NK-92 (cell line): Measurements from ENCODE around the gene GABRA6.
"Not testable (repeated sequence)": the region's sequence is repeated elsewhere in the genome, so short reads cannot be mapped to it uniquely, and the experiment has no call there.

ENCODE experiments used
- DNase-seq: peaks from one replicate; lab custom pipeline; 2025; ENCODE audit not compliant: unreplicated experiment; lab: John Stamatoyannopoulos, UW

Gene GABRA6

GRCh38 chr5:161685461-161685860 is at the start of gene GABRA6:
GABRA6 (plus strand) TSS chr5:161685721; CDS start chr5:161685990, 269 bp downstream.
- DNase-seq: no peak

DNA sequence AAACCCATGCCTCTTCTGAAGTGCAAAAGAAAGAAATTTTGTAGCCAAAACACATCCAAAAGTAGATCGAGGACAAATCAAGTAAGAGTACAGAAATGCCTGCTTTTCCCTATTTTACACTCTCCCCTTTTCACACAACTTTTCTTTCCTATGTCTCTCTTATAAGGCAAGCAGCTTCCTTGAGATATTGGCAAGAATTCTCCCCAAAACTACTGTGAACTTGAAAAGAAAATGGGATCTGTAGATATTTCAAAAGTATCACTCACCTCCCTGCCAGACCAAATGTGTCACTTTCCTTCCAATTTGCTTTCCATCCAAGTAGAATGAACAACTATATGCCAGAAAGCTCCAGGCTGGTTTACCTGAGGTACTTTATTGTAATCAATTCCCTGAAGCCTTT is 47.9 kb upstream of the GABRA6 start:
- no peak for DNase-seq

- no peak for DNase-seq
Observed at GRCh38 chr5:161641444-161641843, 44.1 kb upstream of the GABRA6 start.

DNA sequence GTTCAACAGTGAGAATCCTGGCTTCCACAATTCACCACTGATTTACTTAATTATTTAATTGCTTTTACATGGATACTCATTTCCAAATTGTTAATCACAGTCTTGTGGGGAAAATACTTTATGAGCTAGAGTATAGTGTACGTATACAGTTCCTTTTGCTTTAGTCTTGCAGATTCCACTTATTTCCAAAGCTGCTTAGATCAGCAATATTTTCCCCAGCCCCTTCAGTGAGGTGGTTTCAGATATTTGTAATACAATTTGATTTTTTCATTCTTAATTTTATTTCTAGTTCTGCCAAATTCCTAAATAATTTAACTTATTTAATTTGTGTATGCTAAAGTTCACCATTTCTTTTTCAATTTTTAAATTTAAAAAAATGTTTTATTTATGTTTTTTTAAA is 40.3 kb upstream of the GABRA6 start:
- no peak for DNase-seq

- DNase-seq: not testable (repeated sequence)
Observed at GRCh38 chr5:161651926-161652325, 33.6 kb upstream of the GABRA6 start.

GRCh38 chr5:161660806-161661205 is 24.7 kb upstream of the GABRA6 start:
- no peak for DNase-seq

DNA sequence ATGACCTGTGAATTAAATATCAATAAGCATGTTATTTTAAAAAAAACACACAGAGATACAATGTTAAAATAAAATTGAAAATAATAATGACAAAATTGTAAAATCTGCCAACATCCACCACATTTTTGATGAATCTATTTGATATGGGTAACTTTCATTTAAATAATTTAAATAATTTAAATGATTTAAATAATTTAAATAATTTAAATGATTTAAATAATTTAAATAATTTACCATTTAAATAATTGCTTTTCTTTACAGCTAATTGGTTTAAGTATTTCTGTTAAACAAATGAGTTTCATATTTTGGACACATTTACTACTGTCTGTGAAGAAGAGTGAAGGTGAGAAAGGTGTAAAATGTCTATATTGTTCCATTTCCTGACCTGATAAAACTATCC is 22.1 kb upstream of the GABRA6 start:
- no peak for DNase-seq

DNA sequence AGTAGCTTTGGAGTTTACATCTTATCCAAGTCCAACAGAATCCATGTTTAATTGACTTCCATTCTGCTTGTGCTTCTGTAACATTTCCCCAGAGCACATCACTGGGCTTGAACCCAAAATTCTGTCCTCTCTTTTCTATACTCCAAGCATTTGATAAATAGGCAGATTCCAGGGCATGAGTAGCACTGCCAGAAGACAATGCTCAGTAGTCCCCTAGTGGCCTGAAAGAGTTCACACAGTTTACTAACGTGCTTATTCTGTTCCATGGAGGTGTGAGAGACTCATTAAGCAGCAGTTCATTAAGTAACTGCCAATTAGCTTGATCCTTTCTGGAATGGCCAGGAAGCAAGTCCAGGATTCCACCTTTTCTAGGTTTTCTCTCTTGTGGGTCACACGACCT is 9.4 kb upstream of the GABRA6 start:
- no peak for DNase-seq

- no peak for DNase-seq
Observed at GRCh38 chr5:161686149-161686548, 628 bp downstream of the GABRA6 start.

- DNase-seq: no peak
Observed at GRCh38 chr5:161686881-161687280, 1.4 kb downstream of the GABRA6 start.

DNA sequence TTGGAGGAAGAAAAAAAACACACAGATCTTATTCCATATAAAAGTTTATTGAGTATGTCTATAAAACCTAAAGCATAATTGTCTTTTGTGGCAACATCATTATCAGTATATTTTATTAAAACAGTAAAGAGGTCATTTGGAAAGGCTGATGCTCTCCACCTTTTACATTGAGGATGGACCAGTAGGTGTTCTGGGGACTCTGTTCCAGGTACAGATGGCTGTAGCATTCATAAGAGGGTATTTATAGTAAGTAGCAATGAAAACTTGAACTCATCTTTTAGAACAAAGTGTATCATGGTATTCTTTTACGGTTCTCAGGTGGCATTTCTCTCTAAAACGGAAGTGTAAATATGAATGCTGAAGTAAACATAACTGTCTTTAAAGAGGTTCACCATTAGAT is 1.8 kb downstream of the GABRA6 start:
- DNase-seq: no peak

- DNase-seq: no peak
Observed at GRCh38 chr5:161691911-161692310, 6.4 kb downstream of the GABRA6 start.

DNA sequence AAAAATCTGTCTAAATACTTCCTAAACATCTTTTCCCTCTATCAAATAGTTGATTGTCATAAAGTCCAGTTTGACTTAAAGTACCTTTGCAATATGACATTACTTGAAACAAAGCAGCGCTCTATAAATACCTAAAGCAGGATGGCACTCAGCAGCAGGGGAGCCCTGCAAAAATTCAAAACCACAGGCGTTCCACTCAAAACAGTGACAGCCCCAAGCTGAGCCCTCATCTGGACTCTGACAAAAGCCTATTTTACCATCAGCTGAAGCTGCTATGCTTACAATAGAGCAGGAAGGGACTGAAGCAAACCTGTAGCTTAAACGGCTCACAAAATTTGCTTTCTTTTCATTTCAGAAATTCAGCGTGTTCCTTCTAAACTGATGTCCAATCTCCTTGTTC is 11.5 kb downstream of the GABRA6 start:
- no peak for DNase-seq

DNA sequence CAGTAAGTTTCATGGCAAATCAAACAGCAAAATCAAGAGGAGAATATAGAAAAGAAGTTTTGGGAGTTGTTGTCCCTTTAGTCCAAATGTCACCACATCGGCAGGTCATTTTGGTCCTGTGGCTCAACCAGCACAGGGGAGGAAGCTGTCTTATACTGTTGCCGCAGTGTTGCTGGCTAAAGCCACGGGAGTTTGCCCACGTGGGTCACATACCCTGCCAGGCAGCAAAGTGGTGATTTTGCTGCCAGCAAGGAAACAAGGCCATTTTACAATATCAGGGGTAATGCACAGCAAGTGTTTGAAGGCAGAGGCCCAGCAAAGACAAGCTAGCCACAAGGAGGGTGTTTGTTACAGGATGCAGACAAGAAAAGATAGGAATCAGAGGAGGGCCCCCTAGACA is 14.5 kb downstream of the GABRA6 start:
- DNase-seq: no peak

DNA sequence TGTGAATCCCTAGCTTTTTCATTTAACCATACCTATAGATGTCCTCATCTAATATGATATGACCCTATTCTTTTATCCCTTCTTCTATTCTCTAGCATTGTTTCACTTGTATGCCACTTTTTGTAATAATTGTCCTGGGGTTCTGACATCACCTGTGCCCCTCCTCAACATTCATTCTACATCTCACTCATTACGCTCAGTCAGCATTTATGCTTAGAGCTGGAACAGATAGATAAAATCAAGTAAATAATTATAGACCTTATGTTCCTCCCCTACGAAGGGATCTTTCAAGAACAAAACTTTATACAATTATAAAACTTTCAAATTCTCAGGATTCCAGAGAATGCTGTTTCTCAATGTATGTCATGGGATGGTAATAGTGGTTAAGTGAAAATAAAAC is 18.0 kb downstream of the GABRA6 start:
- no peak for DNase-seq

GRCh38 chr5:161707382-161707781 is 21.9 kb downstream of the GABRA6 start:
- no peak for DNase-seq

DNA sequence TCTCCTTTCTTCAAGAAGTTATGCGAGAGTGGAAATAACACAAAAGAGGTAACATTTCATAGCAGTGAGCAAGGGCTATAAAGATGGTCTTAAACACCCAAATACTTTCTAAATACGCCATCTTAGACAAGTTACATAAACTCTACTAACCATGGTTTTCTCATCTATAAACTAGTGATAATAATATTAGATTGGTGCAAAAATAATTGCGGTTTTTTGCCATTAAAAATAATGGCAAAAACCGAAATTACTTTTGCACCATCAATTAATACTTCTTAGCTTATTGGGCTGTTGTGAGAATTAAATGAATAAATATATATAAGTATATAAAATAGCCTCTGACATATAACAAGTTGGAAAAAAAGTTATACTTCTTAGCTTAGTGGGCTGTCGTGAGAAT is 23.7 kb downstream of the GABRA6 start:
- DNase-seq: no peak

GRCh38 chr5:161713042-161713441 is 27.5 kb downstream of the GABRA6 start:
- DNase-seq: no peak

DNA sequence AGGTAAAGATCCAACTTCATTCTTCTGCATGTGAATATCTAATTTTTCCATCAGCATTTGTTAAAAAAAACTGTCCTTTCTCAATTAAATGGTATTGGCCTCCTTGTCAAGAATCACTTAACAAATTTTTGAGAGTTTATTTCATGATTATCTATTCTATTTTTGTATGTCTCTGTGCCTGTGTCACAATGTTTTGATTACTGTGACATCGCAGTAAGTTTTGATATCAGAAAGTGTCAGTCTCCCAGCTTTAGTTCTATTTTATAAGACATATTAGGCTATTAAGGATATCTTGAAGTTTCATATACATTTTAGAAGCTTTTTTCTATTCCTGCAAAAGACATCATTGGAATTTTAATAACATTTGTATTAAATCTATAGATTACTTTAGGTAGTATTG is 33.6 kb downstream of the GABRA6 start:
- DNase-seq: no peak

GRCh38 chr5:161720460-161720859 is 34.9 kb downstream of the GABRA6 start:
- no peak for DNase-seq

- DNase-seq: no peak
Observed at GRCh38 chr5:161734741-161735140, 49.2 kb downstream of the GABRA6 start.

- no peak for DNase-seq
Observed at GRCh38 chr5:161740433-161740832, 54.9 kb downstream of the GABRA6 start.

DNA sequence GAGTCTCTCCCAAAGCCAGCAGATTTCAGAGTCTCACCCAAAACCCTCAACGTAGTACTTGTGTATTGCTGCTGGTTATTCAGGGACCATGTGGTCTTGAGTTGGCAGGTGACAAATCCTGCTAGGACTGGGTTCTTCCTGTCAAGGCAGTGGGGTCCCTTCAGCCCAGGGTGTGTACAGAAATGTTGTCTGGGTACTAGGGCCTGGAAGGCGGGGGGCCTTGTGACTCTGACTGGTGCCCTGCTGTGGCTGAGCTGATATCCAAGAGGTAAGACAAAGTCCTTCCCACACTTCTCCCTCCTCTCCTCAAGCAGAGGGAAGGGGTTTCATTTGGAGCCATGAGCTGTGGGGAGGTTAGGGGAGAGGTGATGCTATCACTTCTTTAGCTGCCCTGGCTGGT is 58.8 kb downstream of the GABRA6 start:
- DNase-seq: no peak

- DNase-seq: no peak
Observed at GRCh38 chr5:161745392-161745791, 59.9 kb downstream of the GABRA6 start.
